ENCODE measurements around the gene HSPB6.
"Not testable (repeated sequence)": the region's sequence is repeated elsewhere in the genome, so short reads cannot be mapped to it uniquely, and the experiment has no call there.

HSPB6 gene

GRCh38 chr19:35729021-35729420 is 27.8 kb downstream of the HSPB6 start:
- no peak for DNase-seq

- no peak for DNase-seq
Measured at GRCh38 chr19:35727956-35728706, 28.7 kb downstream of the HSPB6 start.

GRCh38 chr19:35727053-35727955 is 29.5 kb downstream of the HSPB6 start:
- DNase-seq, result no peak

- no peak for DNase-seq
Measured at GRCh38 chr19:35725216-35725861, 31.5 kb downstream of the HSPB6 start.

- no peak for DNase-seq
Measured at GRCh38 chr19:35724560-35724959, 32.3 kb downstream of the HSPB6 start.

- not testable (repeated sequence) for DNase-seq
Measured at GRCh38 chr19:35724132-35724531, 32.7 kb downstream of the HSPB6 start.

GRCh38 chr19:35723671-35724070 is 33.2 kb downstream of the HSPB6 start:
- DNase-seq, result no peak

- DNase-seq, result no peak
Measured at GRCh38 chr19:35722897-35723296, 33.9 kb downstream of the HSPB6 start.

- DNase-seq, result no peak
Measured at GRCh38 chr19:35722461-35722860, 34.4 kb downstream of the HSPB6 start.

- DNase-seq, result no peak
Measured at GRCh38 chr19:35721374-35721773, 35.5 kb downstream of the HSPB6 start.

GRCh38 chr19:35720648-35721047 is 36.2 kb downstream of the HSPB6 start:
- DNase-seq, result no peak

GRCh38 chr19:35720163-35720524 is 36.7 kb downstream of the HSPB6 start:
- DNase-seq, result no peak

- DNase-seq, result no peak
Measured at GRCh38 chr19:35719402-35720162, 37.2 kb downstream of the HSPB6 start.

- DNase-seq, result no peak
Measured at GRCh38 chr19:35718345-35719041, 38.3 kb downstream of the HSPB6 start.

GRCh38 chr19:35717665-35718344 is 39.0 kb downstream of the HSPB6 start, which contains the start of gene KMT2B:
KMT2B (plus strand) TSS chr19:35718003; CDS start chr19:35718019, 16 bp downstream.
- peak; percentile 95 for DNase-seq

- DNase-seq, result peak; percentile 49
Measured at GRCh38 chr19:35716801-35717664, 39.8 kb downstream of the HSPB6 start.

GRCh38 chr19:35715981-35716800 is 40.6 kb downstream of the HSPB6 start:
- DNase-seq, result no peak

- DNase-seq, result no peak
Measured at GRCh38 chr19:35715355-35715809, 41.4 kb downstream of the HSPB6 start.

GRCh38 chr19:35714601-35715354 is 42.1 kb downstream of the HSPB6 start:
- no peak for DNase-seq
